ENCODE measurements around the gene SLC25A38. TPM values are rescaled to one million over a fixed set of nuclear protein-coding genes. Genes with fewer than 3 reads are reported as not detected.
A peak's percentile ranks its signal among the peaks of the same experiment; 100 is the strongest.

Gene SLC25A38
- total and polyA plus RNA-seq, 10 of the 15 experiments (the other 5 are each of a cell fraction or from before 2014, with no cell fraction given) = 15.2 to 55.2 (median 39.2) TPM

DNA sequence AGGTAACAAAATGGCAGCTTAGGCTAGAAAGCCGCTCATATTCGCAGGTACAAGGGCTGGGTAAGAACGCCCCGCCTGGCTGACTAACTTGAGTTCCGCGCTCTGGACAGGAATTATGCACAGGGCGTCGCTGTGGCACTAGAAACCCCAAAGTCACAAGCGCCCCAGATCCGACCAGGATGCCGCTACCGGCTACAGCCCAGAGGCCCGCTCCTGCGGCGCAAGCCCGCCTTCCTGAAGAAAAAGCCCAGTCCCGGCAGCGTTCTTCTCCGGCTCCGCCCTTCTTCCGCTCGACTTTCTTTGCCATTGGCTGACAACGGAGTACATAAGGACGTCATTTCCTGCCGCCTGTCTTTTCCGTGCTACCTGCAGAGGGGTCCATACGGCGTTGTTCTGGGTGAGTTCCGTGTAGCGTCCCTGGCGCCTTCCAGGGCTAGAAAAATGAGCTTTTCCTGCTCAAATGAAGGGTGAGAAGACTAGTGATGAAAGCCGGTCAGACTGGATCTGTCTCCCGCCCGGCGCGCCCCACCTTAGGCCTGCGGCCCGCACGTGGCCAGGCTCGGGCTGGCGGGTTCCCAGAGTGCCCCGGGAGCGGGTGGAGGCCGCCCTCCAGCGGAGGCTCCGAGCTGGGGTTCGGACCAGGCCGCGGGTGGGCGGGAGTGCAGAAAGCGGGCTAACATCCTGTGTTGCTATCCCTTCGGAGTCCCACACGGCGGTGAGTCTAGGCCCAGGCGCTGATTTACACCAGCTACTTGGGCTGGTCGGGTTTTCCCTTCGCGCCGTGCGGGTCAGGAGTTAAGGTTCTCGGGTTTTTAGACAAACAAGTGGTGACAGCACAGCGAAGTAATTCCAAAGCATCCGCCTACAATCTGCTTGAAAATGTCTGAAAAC, 23.4 kb downstream of the SLC25A38 start, which contains the start of gene RPSA:
TSS of gene RPSA (plus strand) at position 353 of the 891 bp plus-strand sequence. CDS start 934 bp downstream, outside the sequence.
- peak; percentile 91 for ATAC-seq
- Histone ChIP-seq H3K9me3 (replicated peaks; ENCODE audit: control insufficient read depth, insufficient read depth, low read length) (no peaks in the 10 kb centered on the region), H3K36me3 (ENCODE audit: control insufficient read depth in 2 of 2, insufficient read depth in 2 of 2, low read length in 1 of 2) (peaks cover 12 to 37% of the 10 kb centered on the region in 2 experiments), H3K27ac (ENCODE audit: control insufficient read depth, insufficient read depth) (peak within 1 kb of the TSS; percentile 83), H3K27me3 (replicated peaks in 1 of 2; ENCODE audit: control insufficient read depth in 2 of 2, insufficient read depth in 2 of 2, low read length in 1 of 2) (no peaks in the 10 kb centered on the region), H3K4me2 (ENCODE audit: control insufficient read depth, insufficient read depth) (peak within 1 kb of the TSS; percentile 94), H2AFZ (ENCODE audit: control insufficient read depth, low read depth, low read length) (peak within 1 kb of the TSS; percentile 80), H4K20me1 (ENCODE audit: control insufficient read depth, insufficient read depth) (peaks cover 8% of the 10 kb centered on the region), H3K9ac (ENCODE audit: control insufficient read depth, insufficient read depth, low read length) (peak within 1 kb of the TSS; percentile 85), H3K79me2 (ENCODE audit: control insufficient read depth, insufficient read depth, low read length) (peaks cover 46% of the 10 kb centered on the region), H3K4me1 (ENCODE audit: control insufficient read depth, insufficient read depth, low read length) (no peaks in the 10 kb centered on the region), H3K4me3 (peak within 1 kb of the TSS; percentile 94)
- in situ Hi-C loops (cut with MboI) (no loop called here), intact Hi-C loops (cut with micrococcal nuclease; ENCODE audit: unreplicated experiment) (loop anchor here (1.0 kb wide), 2 partner anchors 17 to 22 kb away; no protein-coding TSS in a partner anchor)
- ChIA-PET RAD21 (ENCODE audit: unreplicated experiment) (interaction anchor here (0.6 to 4.3 kb wide), 8 partner anchors 17 to 151 kb away, joined by 3 to 24 read pairs (median 11); no protein-coding TSS in a partner anchor), CTCF (interaction anchor here (0.7 to 6.7 kb wide), 15 partner anchors 9 to 407 kb away, joined by 3 to 55 read pairs (median 7); no protein-coding TSS in a partner anchor), SMC1A (ENCODE audit: uncharacterized antibody, unreplicated experiment) (interaction anchor here (1.0 to 6.6 kb wide), 7 partner anchors 9 to 115 kb away, joined by 3 to 44 read pairs (median 3); no protein-coding TSS in a partner anchor), POLR2A (interaction anchor here (0.6 to 2.1 kb wide), 11 partner anchors 10 to 257 kb away, joined by 3 to 11 read pairs (median 4); no protein-coding TSS in a partner anchor)
- peak; percentile 93 for DNase-seq (ENCODE audit: low read depth, low spot score)
- FAIRE-seq = peak; percentile 80
- under 1% methylated on average over 63 of the region's 63 CpGs for WGBS (ENCODE audit: insufficient coverage, insufficient replicate concordance, low lambda C conversion rate, missing lambda C conversion rate)
- BruUV-seq (replicated peaks) = TSS peak; percentile 69
- TF ChIP-seq ZNF24 (IDR thresholded peaks at IDR 0.05) (no peak), SREBF2 (IDR thresholded peaks at IDR 0.05; ENCODE audit: low read length) (no peak), YY1 (IDR thresholded peaks at IDR 0.05; ENCODE audit: low read depth, low read length) (peak; percentile 87), SIX5 (IDR thresholded peaks at IDR 0.05; ENCODE audit: low read depth, low read length, severe bottlenecking) (no peak), KDM1A (IDR thresholded peaks at IDR 0.05; ENCODE audit: borderline replicate concordance) (no peak), PML (IDR thresholded peaks at IDR 0.05; ENCODE audit: low read length) (peak; percentile 99), SMC3 (IDR thresholded peaks at IDR 0.05; ENCODE audit: borderline replicate concordance, low read length) (no peak), RCOR1 (conservative IDR thresholded peaks at IDR 0.05; ENCODE audit: low read depth, low read length) (no peak), ZNF384 (IDR thresholded peaks at IDR 0.05; ENCODE audit: borderline replicate concordance, low read depth, low read length) (no peak), RBBP5 (conservative IDR thresholded peaks at IDR 0.05) (no peak), NR2C2 (IDR thresholded peaks at IDR 0.05; ENCODE audit: borderline replicate concordance, control insufficient read depth, insufficient read length, low read depth) (no peak), CHD1 (IDR thresholded peaks at IDR 0.05; ENCODE audit: low read depth, low read length) (peak; percentile 93; the same call in 1 of the 2 replicates), HDAC6 (IDR thresholded peaks at IDR 0.05; ENCODE audit: unreplicated experiment) (peak; percentile 85), RB1 (IDR thresholded peaks at IDR 0.05; ENCODE audit: borderline replicate concordance) (peak; percentile 98; the same call in 1 of the 2 replicates), NBN (IDR thresholded peaks at IDR 0.05) (peak; percentile 92), CREB1 (IDR thresholded peaks at IDR 0.05; ENCODE audit: low read depth) (peak; percentile 92)
- TF ChIP-seq, protein P1, sequence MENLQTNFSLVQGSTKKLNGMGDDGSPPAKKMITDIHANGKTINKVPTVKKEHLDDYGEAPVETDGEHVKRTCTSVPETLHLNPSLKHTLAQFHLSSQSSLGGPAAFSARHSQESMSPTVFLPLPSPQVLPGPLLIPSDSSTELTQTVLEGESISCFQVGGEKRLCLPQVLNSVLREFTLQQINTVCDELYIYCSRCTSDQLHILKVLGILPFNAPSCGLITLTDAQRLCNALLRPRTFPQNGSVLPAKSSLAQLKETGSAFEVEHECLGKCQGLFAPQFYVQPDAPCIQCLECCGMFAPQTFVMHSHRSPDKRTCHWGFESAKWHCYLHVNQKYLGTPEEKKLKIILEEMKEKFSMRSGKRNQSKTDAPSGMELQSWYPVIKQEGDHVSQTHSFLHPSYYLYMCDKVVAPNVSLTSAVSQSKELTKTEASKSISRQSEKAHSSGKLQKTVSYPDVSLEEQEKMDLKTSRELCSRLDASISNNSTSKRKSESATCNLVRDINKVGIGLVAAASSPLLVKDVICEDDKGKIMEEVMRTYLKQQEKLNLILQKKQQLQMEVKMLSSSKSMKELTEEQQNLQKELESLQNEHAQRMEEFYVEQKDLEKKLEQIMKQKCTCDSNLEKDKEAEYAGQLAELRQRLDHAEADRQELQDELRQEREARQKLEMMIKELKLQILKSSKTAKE (IDR thresholded peaks at IDR 0.05; ENCODE audit: low read depth, poor library complexity, severe bottlenecking) = no peak
- TF ChIP-seq, protein P2, sequence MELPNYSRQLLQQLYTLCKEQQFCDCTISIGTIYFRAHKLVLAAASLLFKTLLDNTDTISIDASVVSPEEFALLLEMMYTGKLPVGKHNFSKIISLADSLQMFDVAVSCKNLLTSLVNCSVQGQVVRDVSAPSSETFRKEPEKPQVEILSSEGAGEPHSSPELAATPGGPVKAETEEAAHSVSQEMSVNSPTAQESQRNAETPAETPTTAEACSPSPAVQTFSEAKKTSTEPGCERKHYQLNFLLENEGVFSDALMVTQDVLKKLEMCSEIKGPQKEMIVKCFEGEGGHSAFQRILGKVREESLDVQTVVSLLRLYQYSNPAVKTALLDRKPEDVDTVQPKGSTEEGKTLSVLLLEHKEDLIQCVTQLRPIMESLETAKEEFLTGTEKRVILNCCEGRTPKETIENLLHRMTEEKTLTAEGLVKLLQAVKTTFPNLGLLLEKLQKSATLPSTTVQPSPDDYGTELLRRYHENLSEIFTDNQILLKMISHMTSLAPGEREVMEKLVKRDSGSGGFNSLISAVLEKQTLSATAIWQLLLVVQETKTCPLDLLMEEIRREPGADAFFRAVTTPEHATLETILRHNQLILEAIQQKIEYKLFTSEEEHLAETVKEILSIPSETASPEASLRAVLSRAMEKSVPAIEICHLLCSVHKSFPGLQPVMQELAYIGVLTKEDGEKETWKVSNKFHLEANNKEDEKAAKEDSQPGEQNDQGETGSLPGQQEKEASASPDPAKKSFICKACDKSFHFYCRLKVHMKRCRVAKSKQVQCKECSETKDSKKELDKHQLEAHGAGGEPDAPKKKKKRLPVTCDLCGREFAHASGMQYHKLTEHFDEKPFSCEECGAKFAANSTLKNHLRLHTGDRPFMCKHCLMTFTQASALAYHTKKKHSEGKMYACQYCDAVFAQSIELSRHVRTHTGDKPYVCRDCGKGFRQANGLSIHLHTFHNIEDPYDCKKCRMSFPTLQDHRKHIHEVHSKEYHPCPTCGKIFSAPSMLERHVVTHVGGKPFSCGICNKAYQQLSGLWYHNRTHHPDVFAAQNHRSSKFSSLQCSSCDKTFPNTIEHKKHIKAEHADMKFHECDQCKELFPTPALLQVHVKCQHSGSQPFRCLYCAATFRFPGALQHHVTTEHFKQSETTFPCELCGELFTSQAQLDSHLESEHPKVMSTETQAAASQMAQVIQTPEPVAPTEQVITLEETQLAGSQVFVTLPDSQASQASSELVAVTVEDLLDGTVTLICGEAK (IDR thresholded peaks at IDR 0.05; ENCODE audit: borderline replicate concordance) = peak; percentile 90
